GM12891 (cell line): ENCODE results near the gene PHF3.

ENCODE experiments used
- DNase-seq: peaks from one replicate; pipeline ENCODE4 v3.0.0; 2011; ENCODE audit warnings: low spot score; ENCODE audit not compliant: insufficient read length
- FAIRE-seq: peaks from 2 replicates; lab custom pipeline; 2011; peaks lifted over from hg19 to GRCh38; lab: Jason Lieb, UNC
- PAX5 ChIP-seq: IDR thresholded peaks from 2 replicates; pipeline ENCODE4 v1.6.1; 2011; ENCODE audit warnings: low read length, moderate library complexity, mild to moderate bottlenecking; ENCODE audit not compliant: insufficient read depth, severe bottlenecking
- POLR2A ChIP-seq: IDR thresholded peaks from 2 replicates; pipeline ENCODE4 v1.6.1; 2011; ENCODE audit warnings: low read depth, low read length, control low read depth
- POLR2AphosphoS5 ChIP-seq: IDR thresholded peaks from 2 replicates; pipeline ENCODE4 v1.6.1; 2011; ENCODE audit warnings: low read depth, low read length, control low read depth
- POU2F2 ChIP-seq: IDR thresholded peaks from 2 replicates; pipeline ENCODE4 v1.6.1; 2011; ENCODE audit warnings: low read depth, mild to moderate bottlenecking, control low read depth, low read length, moderate library complexity
- SPI1 ChIP-seq: IDR thresholded peaks from 2 replicates; pipeline ENCODE4 v1.6.1; 2011; ENCODE audit warnings: low read depth, low read length, control low read depth
- TAF1 ChIP-seq: IDR thresholded peaks from 2 replicates; pipeline ENCODE4 v1.6.1; 2011; ENCODE audit warnings: low read depth, low read length, control low read depth

PHF3 gene

DNA sequence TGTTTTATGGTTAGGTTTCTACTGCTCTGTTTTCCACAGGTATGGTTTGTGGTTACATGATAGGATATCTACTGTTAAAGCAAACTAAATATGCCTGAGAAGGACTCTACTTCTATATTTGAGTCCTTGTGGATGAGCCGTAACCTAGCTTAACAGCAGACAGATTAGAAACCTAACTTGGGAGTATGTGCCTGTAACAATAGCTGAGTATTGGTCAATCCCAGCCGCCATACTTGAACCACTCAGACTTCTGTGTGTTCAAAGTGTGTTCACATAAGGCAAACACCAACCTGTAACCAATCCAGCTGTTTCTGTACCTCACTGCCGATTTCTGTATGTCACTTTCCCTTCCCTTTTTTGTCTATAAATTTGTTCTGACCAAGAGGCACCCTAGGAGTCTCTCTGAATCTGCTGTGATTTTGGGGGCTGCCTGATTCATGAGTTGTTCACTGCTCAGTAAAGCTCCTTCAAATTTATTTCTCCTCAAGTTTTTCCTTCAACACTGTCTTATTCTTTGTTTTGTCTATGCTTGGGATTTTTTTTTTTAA lies 37.1 kb downstream of the PHF3 start:
- DNase-seq (no peak), FAIRE-seq (peak; percentile 9)
- TF ChIP-seq SPI1 (peak; percentile 67), POU2F2 (no peak), PAX5 (no peak), POLR2A (no peak), POLR2AphosphoS5 (no peak), TAF1 (no peak)

DNA sequence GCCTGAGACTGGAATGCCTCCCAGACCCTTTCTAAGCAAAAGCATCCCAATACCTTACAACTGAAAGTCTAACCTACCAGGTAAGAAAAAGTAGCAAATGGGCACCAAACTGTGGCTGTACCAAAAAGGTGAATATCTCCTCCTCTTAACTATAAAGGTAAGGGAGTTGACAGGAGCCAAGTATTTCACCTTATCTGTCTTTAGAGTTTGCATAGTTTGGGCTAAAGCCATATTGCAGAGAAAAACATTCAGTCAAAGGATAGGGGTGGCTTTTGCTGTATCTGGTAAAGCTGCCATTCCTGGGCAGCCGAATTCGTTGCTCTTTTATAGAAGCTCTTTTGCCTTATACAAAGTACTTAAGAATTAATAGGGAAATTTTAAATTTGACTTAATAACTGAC lies 38.1 kb downstream of the PHF3 start:
- DNase-seq, result no peak
- no peak for TF ChIP-seq POLR2AphosphoS5
- TF ChIP-seq POLR2A, result no peak
- no peak for TF ChIP-seq POU2F2
- TF ChIP-seq SPI1, result no peak
- no peak for TF ChIP-seq TAF1
- TF ChIP-seq PAX5, result no peak
- FAIRE-seq, result no peak

DNA sequence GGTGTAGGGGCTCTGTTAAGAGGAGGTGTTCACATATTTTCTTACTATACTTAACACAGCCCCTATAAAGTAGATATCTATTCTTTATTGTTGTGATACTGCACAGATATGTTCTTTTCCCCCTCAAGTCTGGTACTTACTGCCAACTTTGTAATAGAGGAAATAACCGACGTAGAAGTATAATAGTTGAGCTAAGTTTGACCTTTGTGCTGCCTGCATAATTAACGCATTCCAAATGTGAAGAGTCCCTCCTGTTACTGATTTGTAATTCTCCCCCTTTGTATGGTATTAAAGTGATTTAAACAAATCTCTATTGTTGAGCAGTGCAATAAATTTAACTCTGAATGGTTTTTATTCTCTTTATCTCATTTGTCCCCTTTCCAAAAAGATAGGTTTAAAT lies 39.0 kb downstream of the PHF3 start:
- DNase-seq (no peak), FAIRE-seq (peak; percentile 33)
- TF ChIP-seq PAX5 (no peak), SPI1 (no peak), TAF1 (no peak)

DNA sequence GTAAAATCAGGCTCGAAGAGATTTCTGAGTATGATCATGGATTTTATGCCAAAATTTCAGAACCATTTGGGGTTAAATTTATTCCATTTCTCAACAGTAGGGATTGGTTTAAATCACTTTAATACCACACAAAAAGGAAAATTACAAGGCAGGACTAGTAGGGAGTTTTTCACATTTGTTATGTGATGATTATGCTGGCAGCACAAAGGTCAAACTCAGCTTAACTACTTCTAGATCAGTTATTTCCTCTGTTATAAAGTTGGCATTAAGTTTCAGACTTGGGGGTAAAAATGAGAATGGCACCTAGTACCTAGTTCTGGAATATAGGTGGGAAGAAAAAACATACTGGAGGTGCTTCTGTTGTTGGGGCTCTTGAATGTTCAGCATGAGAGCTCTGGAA lies 39.5 kb downstream of the PHF3 start:
- DNase-seq (no peak), FAIRE-seq (peak; percentile 9)
- TF ChIP-seq POLR2AphosphoS5 (no peak), PAX5 (no peak), POU2F2 (no peak)

DNA sequence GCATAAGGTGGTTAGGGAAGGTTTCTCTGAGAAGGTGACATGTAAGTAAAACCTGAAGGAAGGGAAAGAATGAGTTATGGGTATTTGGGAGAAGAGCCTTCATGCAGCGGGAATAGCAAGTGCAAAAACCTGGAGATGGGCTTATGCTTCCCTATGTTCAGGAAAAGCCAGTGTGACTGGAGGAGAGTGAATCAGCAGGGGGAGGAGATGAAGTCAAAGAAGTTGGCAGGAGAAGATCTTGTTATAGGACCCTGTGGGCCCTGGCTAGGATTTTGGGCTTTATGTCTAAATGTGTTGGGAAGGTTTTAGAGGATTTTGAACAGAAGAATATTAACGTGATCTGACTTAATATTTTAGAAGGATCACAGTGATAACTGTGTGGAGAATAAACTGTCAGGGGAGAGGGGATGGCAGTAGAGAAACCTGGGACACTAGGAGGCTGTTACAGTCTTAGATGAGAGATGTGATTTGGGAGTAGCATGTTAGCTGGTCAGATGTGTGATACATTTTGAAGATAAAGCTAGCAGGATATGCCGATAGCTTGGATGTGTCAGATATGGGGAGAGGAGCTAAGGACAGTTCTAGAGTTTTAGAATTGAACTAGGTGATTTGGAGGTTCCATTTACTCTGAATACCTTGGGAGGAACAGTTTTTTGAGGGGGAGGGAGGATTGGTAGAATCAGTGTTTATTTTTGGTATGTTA lies 41.0 kb downstream of the PHF3 start:
- FAIRE-seq, result no peak
- no peak for DNase-seq
- no peak for TF ChIP-seq SPI1
- no peak for TF ChIP-seq PAX5
- no peak for TF ChIP-seq POU2F2
- no peak for TF ChIP-seq POLR2AphosphoS5
- TF ChIP-seq POLR2A, result no peak
- TF ChIP-seq TAF1, result no peak

DNA sequence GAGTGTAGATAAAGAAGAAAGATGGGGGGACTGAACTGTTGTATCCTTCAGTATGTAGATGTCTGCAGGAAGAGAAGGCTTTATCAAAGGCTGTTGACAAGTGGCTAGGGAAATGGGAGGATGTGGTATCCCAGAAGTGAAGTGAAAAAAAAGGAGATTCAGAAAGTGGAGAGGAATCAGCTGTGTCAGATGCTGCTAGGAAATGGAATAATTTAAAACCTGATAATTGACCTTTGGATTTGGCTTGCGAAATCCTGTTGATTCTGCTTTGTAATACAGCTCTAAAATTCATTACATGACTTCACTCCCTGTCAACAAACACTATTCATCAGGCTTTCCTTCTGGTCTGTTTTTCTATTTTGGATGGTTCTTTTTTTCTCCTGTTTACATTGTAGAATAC lies 41.7 kb downstream of the PHF3 start:
- no peak for TF ChIP-seq POLR2AphosphoS5
- no peak for TF ChIP-seq POLR2A
- TF ChIP-seq SPI1, result no peak
- TF ChIP-seq TAF1, result no peak
- TF ChIP-seq POU2F2, result no peak
- no peak for TF ChIP-seq PAX5
- no peak for FAIRE-seq
- no peak for DNase-seq

DNA sequence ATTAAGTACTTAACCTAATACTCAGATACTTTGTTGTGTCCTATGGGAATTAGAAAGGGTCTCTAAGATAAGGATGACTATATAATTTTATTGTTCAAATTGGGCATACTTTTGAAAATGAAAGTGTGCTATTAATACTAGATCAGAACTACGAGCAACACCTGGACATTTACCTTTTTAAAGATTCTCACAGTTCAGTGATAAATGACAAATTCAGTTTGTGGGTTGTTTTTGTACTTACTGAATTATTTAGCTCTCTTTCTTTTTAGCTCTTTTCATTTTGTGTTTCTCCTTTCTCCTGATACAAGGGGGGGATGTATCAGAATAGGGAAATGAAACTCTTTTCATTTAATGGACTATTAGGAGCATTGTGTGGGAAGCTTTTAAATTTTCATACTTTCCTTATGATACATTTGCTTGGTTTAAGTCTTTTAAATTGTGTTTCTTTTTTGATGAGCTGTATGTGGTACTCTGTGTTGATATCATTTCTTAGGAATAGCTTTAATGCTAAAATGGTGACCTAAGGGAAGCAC lies 47.5 kb downstream of the PHF3 start:
- DNase-seq, result no peak
- peak; percentile 41 for FAIRE-seq
- TF ChIP-seq TAF1 (no peak), SPI1 (peak; percentile 79)

DNA sequence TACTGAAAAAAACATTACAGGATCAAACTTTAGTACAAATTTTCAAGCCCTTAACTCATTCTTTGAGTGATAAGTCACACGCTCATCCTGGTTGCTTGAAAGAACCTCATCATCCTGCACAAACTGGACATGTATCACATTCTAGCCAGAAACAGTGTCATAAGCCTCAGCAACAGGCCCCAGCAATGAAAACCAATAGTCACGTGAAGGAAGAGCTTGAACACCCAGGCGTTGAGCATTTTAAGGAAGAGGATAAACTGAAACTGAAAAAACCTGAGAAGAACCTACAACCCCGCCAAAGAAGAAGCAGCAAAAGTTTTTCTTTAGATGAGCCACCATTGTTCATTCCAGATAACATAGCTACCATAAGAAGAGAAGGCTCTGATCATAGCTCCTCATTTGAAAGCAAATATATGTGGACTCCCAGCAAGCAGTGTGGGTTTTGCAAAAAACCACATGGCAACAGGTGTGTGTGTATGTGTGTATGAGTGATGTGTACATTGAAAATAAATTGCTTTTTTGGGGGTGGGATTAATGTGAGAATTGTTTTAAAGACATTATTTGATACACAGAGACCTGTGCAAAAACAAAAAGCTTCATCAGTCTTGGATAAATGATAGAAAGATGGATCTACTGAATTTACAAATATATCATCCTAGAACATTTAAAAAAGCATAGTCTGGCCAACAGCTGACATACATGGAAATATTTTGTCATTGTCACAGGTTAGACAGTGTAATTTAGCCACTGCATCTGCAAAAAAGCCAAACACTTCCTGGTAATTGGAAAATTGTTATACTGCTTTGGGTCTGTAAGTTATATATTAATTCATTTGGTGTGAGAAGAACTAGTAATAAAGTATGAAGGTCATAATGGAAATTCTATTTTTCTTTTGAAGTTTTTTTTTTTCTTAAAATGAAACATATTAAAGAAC lies 50.1 kb downstream of the PHF3 start:
- DNase-seq, result peak; percentile 7
- TF ChIP-seq SPI1 (peak; percentile 63), PAX5 (no peak), POLR2AphosphoS5 (peak; percentile 29; the same call in 1 of the 2 replicates), POLR2A (no peak), POU2F2 (no peak), TAF1 (no peak)
- FAIRE-seq, result peak; percentile 85

DNA sequence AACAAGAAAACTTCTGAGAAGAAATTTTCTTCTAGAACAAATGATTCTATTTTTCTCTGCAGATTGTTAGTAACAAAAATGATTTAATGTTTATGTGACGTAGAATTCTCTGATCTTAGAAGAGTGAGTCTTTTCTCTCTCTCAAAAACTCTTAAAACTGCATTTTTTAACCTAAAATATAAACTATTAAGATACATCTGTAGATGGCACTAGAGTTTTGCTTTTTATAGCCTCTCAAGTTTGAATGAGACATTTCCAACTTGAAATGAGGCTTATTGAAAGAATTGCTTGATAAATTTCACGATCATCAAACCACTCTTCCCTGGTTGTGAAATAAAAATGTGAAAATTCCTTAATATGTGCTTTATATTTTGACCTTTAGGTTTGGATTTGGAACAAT lies 53.8 kb downstream of the PHF3 start:
- DNase-seq, result no peak
- TF ChIP-seq TAF1 (no peak), POLR2A (no peak), POU2F2 (no peak), PAX5 (no peak), SPI1 (no peak), POLR2AphosphoS5 (no peak)
- no peak for FAIRE-seq
